Activated CD8-positive, alpha-beta T cell treated with anti-CD3 and anti-CD28 coated beads, Interleukin-2, amount 10 ng/mL, durations not matched to agents 7 days and 5 days (primary cell): ENCODE measurements around the gene AKAP13. TPM values are rescaled to one million over a fixed set of nuclear protein-coding genes. Genes with fewer than 3 reads are reported as not detected.
A peak's percentile ranks its signal among the peaks of the same experiment; 100 is the strongest.
"Not testable (repeated sequence)": the region's sequence is repeated elsewhere in the genome, so short reads cannot be mapped to it uniquely, and the experiment has no call there.

Source experiments
- ATAC-seq: fragments of 150-1000 bp; cut with Tn5 transposase; one replicate; pipeline ENCODE4 v1.10.0; 2021; ENCODE audit warnings: moderate library complexity
- CTCF ChIA-PET: fragments of 350-600 bp; sonication (Branson Sonifier 250); formaldehyde crosslinking; loops from one replicate; lab custom pipeline; 2021; ENCODE audit warnings: antibody characterized with exemption; lab: Charles Lee
- POLR2A ChIA-PET: fragments of 350-600 bp; sonication (Branson Sonifier 250); formaldehyde crosslinking; loops from one replicate; lab custom pipeline; 2021; ENCODE audit warnings: antibody characterized with exemption; lab: Charles Lee
- DNase-seq: peaks from one replicate; pipeline ENCODE4 v3.0.0-alpha.2; 2020
- H3K27ac Mint-ChIP-seq: one replicate; pipeline ENCODE4 v1.8.0; 2021; ENCODE audit warnings: mild to moderate bottlenecking, mixed read lengths
- H3K27me3 Mint-ChIP-seq: one replicate; pipeline ENCODE4 v1.8.0; 2021; ENCODE audit warnings: low read depth, mixed read lengths
- H3K36me3 Mint-ChIP-seq: one replicate; pipeline ENCODE4 v1.8.0; 2021; ENCODE audit warnings: low read depth, mixed read lengths
- H3K4me1 Mint-ChIP-seq: one replicate; pipeline ENCODE4 v1.8.0; 2021; ENCODE audit warnings: low read depth, mixed read lengths
- H3K4me3 Mint-ChIP-seq: one replicate; pipeline ENCODE4 v1.8.0; 2021; ENCODE audit warnings: mild to moderate bottlenecking, mixed read lengths
- H3K9me3 Mint-ChIP-seq: one replicate; pipeline ENCODE4 v1.8.0; 2022; ENCODE audit warnings: mixed read lengths; ENCODE audit not compliant: insufficient read depth
- total RNA-seq, 2 experiments: library from RNA; stranded (reverse); gene quantifications; one replicate each; pipeline ENCODE4 v1.2.3, GENCODE V29; 2021

Gene AKAP13
- total RNA-seq, 2 experiments from 2014 or later: 112 to 117 TPM

GRCh38 chr15:85578941-85579701 lies 198.7 kb downstream of the AKAP13 start:
- CTCF ChIA-PET: interaction anchor here (1.3 to 5.4 kb wide), 2 partner anchors 10 to 36 kb away, joined by 5 to 55 read pairs; no protein-coding TSS in a partner anchor
- H3K27me3 Mint-ChIP-seq: no peaks in the 10 kb centered on the region
- POLR2A ChIA-PET: no interaction called here
- H3K27ac Mint-ChIP-seq: peak overlapping the region; percentile 69
- DNase-seq (no peak), ATAC-seq (no peak)
- H3K9me3 Mint-ChIP-seq: no peaks in the 10 kb centered on the region
- H3K4me3 Mint-ChIP-seq: no peak overlapping the region
- peaks cover 49% of the 10 kb centered on the region for H3K4me1 Mint-ChIP-seq
- peaks cover 36% of the 10 kb centered on the region for H3K36me3 Mint-ChIP-seq

- DNase-seq: no peak
- ChIA-PET POLR2A (interaction anchor here (0.6 to 3.5 kb wide), 6 partner anchors 23 to 159 kb away, joined by 3 to 40 read pairs (median 4); no protein-coding TSS in a partner anchor), CTCF (interaction anchor here (0.6 to 5.4 kb wide), 17 partner anchors 11 to 284 kb away, joined by 3 to 55 read pairs (median 4); no protein-coding TSS in a partner anchor)
- no peak for ATAC-seq
- Mint-ChIP-seq H3K9me3 (no peaks in the 10 kb centered on the region), H3K27me3 (no peaks in the 10 kb centered on the region), H3K4me3 (no peak overlapping the region), H3K27ac (peak overlapping the region; percentile 95), H3K4me1 (peaks cover 58% of the 10 kb centered on the region), H3K36me3 (peaks cover 36% of the 10 kb centered on the region)
Measured at GRCh38 chr15:85579957-85580694, 199.7 kb downstream of the AKAP13 start.

DNA sequence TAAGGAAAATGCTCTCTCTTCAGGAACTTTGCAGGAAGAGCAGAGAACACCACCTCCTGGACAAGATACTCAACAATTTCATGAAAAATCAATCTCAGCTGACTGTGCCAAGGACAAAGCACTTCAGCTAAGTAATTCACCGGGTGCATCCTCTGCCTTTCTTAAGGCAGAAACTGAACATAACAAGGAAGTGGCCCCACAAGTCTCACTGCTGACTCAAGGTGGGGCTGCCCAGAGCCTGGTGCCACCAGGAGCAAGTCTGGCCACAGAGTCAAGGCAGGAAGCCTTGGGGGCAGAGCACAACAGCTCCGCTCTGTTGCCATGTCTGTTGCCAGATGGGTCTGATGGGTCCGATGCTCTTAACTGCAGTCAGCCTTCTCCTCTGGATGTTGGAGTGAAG lies 200.5 kb downstream of the AKAP13 start:
- POLR2A ChIA-PET: interaction anchor here (0.6 to 3.5 kb wide), 11 partner anchors 24 to 285 kb away, joined by 3 to 40 read pairs (median 4); no protein-coding TSS in a partner anchor
- ATAC-seq (peak; percentile 45), DNase-seq (peak; percentile 69)
- Mint-ChIP-seq H3K27ac (peak overlapping the region; percentile 95), H3K4me3 (peak overlapping the region; percentile 82), H3K36me3 (peaks cover 42% of the 10 kb centered on the region), H3K27me3 (no peaks in the 10 kb centered on the region), H3K9me3 (no peaks in the 10 kb centered on the region), H3K4me1 (peaks cover 63% of the 10 kb centered on the region)
- CTCF ChIA-PET: interaction anchor here (0.6 to 5.4 kb wide), 22 partner anchors 10 to 284 kb away, joined by 3 to 55 read pairs (median 4); no protein-coding TSS in a partner anchor

DNA sequence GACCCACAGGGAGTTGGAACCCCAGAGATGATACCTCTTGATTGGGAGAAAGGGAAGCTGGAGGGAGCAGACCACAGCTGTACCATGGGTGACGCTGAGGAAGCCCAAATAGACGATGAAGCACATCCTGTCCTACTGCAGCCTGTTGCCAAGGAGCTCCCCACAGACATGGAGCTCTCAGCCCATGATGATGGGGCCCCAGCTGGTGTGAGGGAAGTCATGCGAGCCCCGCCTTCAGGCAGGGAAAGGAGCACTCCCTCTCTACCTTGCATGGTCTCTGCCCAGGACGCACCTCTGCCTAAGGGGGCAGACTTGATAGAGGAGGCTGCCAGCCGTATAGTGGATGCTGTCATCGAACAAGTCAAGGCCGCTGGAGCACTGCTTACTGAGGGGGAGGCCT lies 201.1 kb downstream of the AKAP13 start:
- Mint-ChIP-seq H3K27ac (peak overlapping the region; percentile 95), H3K4me1 (peaks cover 65% of the 10 kb centered on the region), H3K27me3 (no peaks in the 10 kb centered on the region), H3K36me3 (peaks cover 43% of the 10 kb centered on the region), H3K9me3 (no peaks in the 10 kb centered on the region), H3K4me3 (peak overlapping the region; percentile 82)
- POLR2A ChIA-PET: interaction anchor here (0.6 to 3.5 kb wide), 11 partner anchors 27 to 285 kb away, joined by 3 to 40 read pairs (median 5); no protein-coding TSS in a partner anchor
- DNase-seq (peak; percentile 65), ATAC-seq (peak; percentile 34)
- CTCF ChIA-PET: interaction anchor here (0.6 to 5.4 kb wide), 18 partner anchors 10 to 285 kb away, joined by 3 to 55 read pairs (median 4); no protein-coding TSS in a partner anchor

DNA sequence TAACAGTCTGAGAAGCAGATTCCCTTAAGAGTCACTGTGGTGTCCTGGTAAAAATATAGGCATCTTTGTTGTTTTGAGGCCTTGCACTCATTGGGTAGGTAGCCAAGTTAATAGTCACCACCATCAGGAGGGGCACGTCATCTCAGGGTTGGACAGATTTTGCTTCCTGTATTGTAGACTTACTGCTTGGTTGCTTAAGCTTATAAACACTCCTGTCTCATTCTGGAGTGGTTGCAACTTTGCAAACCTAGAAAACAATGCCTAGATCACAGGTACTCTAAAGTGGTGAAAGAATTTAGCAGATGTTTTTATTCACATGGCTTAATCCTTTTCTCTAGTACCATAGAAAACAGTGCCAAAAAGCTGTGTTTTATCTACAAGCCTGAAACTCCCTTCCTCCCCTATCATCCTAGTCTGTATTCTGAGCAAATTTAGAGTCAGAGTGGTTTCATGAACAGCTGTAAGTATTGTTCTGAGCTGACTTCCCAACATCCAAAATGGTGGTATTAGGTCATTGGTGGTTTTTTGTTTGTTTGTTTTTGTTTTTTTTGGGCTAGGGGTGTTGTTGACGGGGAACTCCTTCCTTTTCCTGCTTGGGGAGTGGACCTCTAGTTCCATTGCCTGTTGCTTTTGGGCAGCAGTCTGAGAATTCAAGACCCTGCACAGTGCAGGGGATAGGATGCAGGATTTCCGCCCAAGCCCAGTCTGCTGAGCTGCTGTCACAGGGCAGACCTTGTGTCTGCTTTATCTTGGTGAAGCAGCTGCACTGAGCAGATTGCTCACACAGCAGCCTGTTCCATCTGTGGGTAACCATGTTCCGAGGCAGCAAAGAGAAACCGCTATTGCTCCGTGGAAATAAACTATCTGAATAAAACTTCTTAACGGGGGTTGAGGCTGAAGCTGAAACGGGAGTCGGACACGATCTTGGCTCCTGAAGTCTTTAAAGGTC lies 202.0 kb downstream of the AKAP13 start:
- H3K36me3 Mint-ChIP-seq: peaks cover 48% of the 10 kb centered on the region

DNA sequence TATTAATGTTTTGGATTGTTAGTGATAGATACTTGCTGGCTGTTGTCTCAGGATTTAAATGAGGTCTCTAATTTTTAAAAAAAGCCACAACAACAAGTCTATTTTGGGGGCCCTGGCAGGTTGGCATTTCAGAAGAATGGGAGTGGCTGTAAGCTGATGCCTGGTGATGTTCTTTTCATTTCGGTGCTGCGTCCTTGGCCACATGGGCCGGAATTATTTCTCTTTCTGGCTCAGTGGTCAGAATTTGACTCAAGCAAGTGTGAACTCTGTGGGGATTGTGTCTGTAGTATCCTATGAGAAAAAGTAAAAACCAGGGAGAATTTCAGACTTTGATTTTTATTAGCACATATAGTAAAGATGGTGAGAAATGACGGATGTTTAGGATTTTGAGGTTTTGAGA lies 203.0 kb downstream of the AKAP13 start:
- Mint-ChIP-seq H3K4me3 (peak overlapping the region; percentile 82), H3K27ac (peak overlapping the region; percentile 95), H3K27me3 (no peaks in the 10 kb centered on the region), H3K4me1 (peaks cover 71% of the 10 kb centered on the region), H3K36me3 (peaks cover 53% of the 10 kb centered on the region), H3K9me3 (no peaks in the 10 kb centered on the region)
- CTCF ChIA-PET: interaction anchor here (0.8 to 5.4 kb wide), 6 partner anchors 12 to 106 kb away, joined by 4 to 55 read pairs (median 12); no protein-coding TSS in a partner anchor
- no peak for DNase-seq
- POLR2A ChIA-PET: interaction anchor here (0.7 to 3.5 kb wide), 6 partner anchors 15 to 120 kb away, joined by 3 to 40 read pairs (median 8); no protein-coding TSS in a partner anchor
- ATAC-seq: no peak

More for the DNA sequence above, 202.0 kb downstream of the AKAP13 start:
- ATAC-seq (peak; percentile 90), DNase-seq (peak; percentile 82)
- POLR2A ChIA-PET: interaction anchor here (0.7 to 3.5 kb wide), 18 partner anchors 10 to 265 kb away, joined by 3 to 40 read pairs (median 4); partner anchors contain the start of gene AKAP13
- Mint-ChIP-seq H3K4me3 (peak overlapping the region; percentile 82), H3K9me3 (no peaks in the 10 kb centered on the region), H3K27ac (peak overlapping the region; percentile 95), H3K27me3 (no peaks in the 10 kb centered on the region), H3K4me1 (peaks cover 65% of the 10 kb centered on the region)
- CTCF ChIA-PET: interaction anchor here (0.7 to 5.4 kb wide), 16 partner anchors 9 to 286 kb away, joined by 3 to 55 read pairs (median 8); no protein-coding TSS in a partner anchor

DNA sequence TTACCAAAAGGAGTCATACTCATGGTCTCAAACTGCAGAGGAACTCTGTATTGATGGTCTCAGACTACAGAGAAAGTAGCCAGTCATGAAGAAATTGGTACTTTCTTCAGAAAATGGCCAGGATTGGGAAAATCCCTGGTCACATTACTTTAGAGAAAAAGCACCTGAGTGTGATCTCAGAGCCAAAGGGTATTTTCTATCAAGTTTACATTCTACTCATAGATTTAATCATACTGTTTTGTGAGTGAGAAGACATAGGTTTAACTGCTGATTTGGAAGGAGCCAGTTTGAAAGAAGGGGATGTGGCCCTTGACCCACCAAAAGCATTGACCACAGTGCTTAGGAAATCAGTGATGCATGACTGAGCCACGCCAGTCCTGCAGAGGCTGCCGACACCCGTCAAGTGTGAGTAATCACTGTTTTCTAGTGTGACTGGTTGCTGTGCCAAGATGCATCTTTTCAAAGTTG lies 203.6 kb downstream of the AKAP13 start:
- H3K27ac Mint-ChIP-seq: peak overlapping the region; percentile 95
- peaks cover 54% of the 10 kb centered on the region for H3K36me3 Mint-ChIP-seq
- POLR2A ChIA-PET: interaction anchor here (3.5 kb wide), 1 partner anchor 107 kb away, joined by 40 read pairs; no protein-coding TSS in a partner anchor
- peak overlapping the region; percentile 82 for H3K4me3 Mint-ChIP-seq
- DNase-seq (peak; percentile 41), ATAC-seq (no peak)
- CTCF ChIA-PET: interaction anchor here (0.8 to 5.4 kb wide), 4 partner anchors 11 to 105 kb away, joined by 4 to 55 read pairs (median 12); no protein-coding TSS in a partner anchor
- no peaks in the 10 kb centered on the region for H3K9me3 Mint-ChIP-seq
- H3K27me3 Mint-ChIP-seq: no peaks in the 10 kb centered on the region
- peaks cover 68% of the 10 kb centered on the region for H3K4me1 Mint-ChIP-seq

- ChIA-PET CTCF (interaction anchor here (0.6 to 1.6 kb wide), 6 partner anchors 19 to 122 kb away, joined by 3 to 5 read pairs (median 3); no protein-coding TSS in a partner anchor), POLR2A (interaction anchor here (0.8 to 1.0 kb wide), 2 partner anchors 16 to 107 kb away, joined by 4 to 5 read pairs; no protein-coding TSS in a partner anchor)
- DNase-seq: no peak
- ATAC-seq: no peak
- peaks cover 64% of the 10 kb centered on the region for H3K4me1 Mint-ChIP-seq
- H3K9me3 Mint-ChIP-seq: no peaks in the 10 kb centered on the region
- H3K27me3 Mint-ChIP-seq: no peaks in the 10 kb centered on the region
- H3K27ac Mint-ChIP-seq: peak overlapping the region; percentile 4
- no peak overlapping the region for H3K4me3 Mint-ChIP-seq
- peaks cover 56% of the 10 kb centered on the region for H3K36me3 Mint-ChIP-seq
Measured at GRCh38 chr15:85584872-85585271, 204.5 kb downstream of the AKAP13 start.

DNA sequence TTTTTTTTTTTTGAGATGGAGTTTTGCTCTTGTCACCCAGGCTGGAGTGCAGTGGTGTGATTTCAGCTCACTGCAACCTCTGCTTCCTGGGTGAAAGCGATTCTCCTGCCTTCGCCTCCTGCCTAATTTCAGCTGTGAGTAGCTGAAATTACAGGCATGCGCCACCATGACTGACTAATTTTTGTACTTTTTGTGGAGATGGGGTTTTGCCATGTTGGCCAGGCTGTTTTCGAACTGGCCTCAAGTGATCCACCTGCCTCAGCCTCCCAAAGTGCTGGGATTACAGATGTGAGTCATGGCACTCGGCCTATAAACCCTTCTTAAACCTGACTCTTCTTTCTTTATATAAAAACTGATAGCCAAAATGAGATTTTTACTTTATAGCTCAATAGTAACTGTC lies 205.8 kb downstream of the AKAP13 start:
- peak overlapping the region; percentile 13 for H3K27ac Mint-ChIP-seq
- H3K4me3 Mint-ChIP-seq: not testable (repeated sequence)
- POLR2A ChIA-PET: interaction anchor here (0.8 to 1.0 kb wide), 2 partner anchors 19 to 65 kb away, joined by 3 to 4 read pairs; no protein-coding TSS in a partner anchor

More for the DNA sequence above, 205.8 kb downstream of the AKAP13 start:
- not testable (repeated sequence) for DNase-seq, ATAC-seq, H3K27me3 Mint-ChIP-seq, H3K9me3 Mint-ChIP-seq
- Mint-ChIP-seq H3K36me3 (peaks cover 44% of the 10 kb centered on the region), H3K4me1 (peaks cover 50% of the 10 kb centered on the region)
- CTCF ChIA-PET: interaction anchor here (0.8 to 1.8 kb wide), 8 partner anchors 9 to 96 kb away, joined by 3 to 9 read pairs (median 4); no protein-coding TSS in a partner anchor
